Measurements from ENCODE around the gene RILP.

The RILP gene

GRCh38 chr17:1597861-1598342 lies 51.8 kb downstream of the RILP start:
- DNase-seq = no peak
